ENCODE measurements around the gene ZNF326.
A peak's percentile ranks its signal among the peaks of the same experiment; 100 is the strongest.

Gene ZNF326, protein sequence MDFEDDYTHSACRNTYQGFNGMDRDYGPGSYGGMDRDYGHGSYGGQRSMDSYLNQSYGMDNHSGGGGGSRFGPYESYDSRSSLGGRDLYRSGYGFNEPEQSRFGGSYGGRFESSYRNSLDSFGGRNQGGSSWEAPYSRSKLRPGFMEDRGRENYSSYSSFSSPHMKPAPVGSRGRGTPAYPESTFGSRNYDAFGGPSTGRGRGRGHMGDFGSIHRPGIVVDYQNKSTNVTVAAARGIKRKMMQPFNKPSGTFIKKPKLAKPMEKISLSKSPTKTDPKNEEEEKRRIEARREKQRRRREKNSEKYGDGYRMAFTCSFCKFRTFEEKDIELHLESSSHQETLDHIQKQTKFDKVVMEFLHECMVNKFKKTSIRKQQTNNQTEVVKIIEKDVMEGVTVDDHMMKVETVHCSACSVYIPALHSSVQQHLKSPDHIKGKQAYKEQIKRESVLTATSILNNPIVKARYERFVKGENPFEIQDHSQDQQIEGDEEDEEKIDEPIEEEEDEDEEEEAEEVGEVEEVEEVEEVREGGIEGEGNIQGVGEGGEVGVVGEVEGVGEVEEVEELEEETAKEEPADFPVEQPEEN

DNA sequence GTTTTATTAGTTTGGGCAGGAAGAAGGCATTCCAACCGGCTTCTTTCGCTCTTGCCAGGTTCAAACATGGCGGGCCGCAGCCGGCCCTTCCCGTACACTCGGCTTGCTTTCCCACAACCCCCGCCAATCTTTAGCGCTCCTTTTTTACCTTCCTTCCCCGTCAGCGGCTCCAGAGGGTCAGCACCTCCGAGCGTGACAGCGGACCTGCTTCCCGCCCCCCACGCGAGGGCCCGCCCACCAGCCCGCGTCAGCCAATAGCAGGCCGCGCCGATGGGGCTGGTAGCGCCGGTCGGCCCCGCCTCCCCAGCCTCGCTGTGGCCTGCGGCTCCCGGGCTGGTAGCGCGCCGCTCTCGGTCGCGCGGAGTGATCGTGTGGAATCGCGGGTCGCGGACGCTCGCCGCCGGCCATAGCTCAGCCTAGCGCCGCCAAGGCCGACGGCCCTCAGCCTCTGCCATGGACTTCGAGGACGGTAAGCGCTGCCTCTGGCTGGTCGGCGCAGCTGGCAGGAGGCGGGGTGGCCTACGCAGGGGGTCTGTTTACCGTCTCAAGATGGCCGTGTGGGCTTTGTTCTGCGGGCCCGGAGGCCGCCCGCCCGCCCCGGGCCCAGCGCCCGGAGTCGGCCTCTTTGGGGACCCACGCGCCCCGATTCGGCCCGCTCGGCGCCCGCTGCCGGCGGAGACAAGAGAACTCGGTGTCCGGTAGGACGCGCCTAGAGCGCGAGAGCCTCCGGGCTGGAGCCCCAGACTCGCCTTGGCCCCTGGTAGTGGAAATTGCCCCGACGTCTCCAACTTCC, at the start of gene ZNF326:
Gene ZNF326 (plus strand): TSS at position 306 of the 793 bp plus-strand sequence. CDS start 148 bp downstream, at position 454.
- DNase-seq (ENCODE audit: low read depth), result peak; percentile 95

DNA sequence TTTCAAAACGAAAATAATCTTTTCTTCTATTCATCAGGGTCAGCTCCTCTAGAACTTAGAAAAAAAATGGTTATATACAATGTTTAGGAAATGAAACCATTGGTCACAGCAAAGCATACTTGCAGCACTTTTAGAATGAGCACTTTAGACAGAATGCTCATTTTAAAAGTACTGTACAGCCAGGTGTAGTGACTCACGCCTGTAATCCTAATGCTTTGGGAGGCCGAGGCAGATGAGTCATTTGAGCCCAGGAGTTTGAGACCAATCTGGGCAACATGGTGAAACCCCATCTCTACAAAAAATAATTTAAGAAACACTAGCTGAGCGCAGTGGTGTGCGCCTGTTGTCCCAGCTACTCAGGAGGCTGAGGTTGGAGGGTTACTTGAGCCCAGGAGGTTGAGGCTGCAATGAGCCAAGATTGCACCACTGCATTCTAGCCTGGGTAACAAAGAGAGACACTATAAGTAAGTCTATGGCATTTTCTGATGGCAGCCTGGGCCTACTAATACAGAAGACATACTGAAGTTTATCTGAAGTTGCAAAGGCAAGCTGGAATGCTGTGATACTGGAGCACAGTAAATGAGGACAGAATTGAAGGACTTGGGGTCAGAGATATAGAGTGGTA, 48.9 kb upstream of the ZNF326 start:
- DNase-seq (ENCODE audit: low read depth), result peak; percentile 66

DNA sequence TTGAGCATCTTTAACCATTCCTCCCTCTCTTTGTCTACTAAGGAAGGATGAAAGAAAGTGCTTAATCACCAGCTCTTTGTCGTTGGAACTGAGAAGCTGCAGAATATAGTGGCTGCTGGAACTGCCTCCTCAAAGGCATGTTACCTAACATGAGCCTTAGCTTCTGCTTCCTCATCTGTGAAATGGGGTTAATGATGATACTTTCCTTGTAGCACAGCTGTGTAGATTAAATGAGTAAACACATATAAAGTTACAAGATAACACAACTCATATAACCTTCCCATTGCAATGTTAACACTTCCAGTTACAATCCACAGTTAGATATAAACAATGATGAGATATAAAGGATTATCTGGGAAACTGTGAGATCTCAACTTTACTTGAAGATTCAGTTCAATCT, 48.4 kb upstream of the ZNF326 start:
- DNase-seq (ENCODE audit: low read depth), result no peak

DNA sequence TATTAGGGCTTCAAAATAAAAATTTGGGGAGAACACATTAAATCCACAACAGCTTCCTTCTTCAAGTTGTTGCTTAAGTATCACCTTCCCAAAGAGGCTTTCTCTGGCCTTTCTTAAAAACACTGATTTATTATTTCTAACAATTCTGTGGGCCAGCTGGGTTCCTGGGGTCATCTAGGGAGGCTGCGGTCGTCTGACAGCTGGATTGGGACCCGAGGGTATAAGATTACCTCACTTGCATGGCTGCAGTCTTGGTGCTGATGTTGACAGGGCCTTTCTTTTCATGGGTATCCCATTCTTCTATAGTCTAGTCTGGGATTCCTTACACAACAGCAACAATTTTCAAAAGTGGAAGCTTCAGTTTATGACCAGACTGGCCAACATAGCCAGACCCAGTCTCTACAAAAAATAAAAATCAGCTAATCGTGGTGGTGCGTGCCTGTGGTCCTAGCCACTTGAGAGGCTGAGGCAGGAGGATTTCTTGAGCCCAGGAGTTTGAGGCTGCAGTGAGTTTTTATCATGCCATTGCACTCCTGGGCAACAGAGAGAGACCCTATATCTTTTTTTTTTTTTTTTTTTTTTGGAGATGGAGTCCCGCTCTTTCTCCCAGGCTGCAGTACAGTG, 46.1 kb upstream of the ZNF326 start:
- no peak for DNase-seq (ENCODE audit: low read depth)

DNA sequence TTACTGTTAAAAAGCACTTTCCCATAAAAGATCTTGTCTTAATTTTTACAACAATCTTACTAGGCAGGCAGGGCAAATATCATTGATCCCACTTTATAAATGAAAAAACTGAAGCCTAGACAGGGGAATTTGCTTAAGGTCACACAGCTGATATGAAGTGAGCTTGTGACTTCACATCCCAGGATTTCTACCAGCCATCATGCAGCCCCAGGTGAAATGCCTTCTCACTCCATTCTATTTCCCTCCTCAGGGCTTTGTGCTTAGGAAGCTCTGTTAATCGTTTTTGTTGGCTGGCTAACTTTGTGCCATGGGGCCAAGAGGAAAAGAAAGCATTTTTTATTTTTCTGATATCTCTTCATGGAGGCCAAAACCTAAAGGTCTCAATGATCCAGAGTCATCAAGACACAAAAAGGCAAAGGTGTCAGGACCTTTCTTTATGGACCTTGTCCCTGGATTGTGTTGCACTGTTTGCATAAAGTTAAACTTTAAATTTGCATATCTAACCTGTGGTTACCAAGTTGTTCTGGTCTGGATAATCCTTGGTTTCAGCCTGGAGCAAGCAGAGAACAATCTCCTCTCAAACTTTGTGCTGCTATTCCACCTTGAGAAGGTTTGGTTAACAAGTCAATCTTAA, 44.8 kb upstream of the ZNF326 start:
- DNase-seq (ENCODE audit: low read depth), result no peak

DNA sequence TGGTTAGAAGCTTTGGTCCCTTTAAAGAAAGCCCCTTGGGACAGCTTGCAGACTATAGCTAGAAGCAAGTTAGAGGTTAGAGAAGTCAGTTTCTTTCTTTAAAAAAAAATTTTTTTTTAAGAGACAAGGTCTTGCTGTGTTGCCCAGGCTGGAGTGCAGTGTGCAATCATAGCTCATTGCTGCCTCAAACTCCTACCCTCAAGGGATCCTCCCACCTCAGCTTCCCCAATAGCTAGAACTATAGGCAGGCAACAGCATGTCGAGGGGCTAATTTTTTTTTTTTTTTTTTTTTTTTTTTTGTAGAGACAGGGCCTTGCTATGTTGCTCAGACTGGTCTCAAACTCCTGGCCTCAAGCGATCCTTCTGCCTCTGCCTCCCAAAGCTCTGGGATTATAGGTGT, 44.2 kb upstream of the ZNF326 start:
- DNase-seq (ENCODE audit: low read depth), result no peak

DNA sequence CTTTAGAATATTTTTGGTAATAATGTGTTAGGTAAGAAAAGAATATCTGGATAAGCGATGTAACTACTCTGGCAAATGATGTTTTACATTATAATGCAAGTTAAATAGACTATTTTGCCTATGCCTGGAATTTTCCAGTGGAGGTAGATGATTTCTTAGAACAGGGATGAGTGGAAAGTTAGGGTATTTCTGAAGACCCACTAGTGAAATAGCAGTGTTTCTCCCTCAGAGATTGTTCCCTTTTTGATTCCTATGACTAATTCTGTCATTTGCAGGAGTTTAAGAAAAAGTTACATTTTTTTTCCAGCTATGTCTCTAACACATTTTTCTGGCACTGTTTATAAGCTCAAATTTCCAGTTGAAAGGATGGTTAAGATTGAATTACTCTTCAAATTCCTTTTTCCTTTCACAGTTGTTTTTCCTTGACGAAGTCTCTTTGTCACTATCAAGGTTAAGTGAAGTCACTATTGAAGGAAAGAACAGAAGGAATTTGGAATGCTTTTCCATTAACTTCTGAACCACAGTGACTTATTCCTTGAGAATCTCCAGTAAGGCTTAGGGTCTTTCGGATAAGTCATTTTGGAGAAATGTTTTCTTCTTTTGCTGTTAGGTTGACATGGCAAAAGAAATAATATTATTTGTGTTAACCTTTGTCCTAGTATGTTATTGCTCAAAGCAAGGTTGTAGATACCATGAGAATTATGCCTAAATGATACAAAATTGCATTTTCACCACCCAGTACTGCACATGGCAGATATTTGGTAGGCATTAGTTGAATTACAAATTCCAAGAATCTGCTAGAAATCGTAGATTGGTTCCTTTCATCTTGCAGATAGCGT, 42.9 kb upstream of the ZNF326 start:
- peak; percentile 88 for DNase-seq (ENCODE audit: low read depth)

DNA sequence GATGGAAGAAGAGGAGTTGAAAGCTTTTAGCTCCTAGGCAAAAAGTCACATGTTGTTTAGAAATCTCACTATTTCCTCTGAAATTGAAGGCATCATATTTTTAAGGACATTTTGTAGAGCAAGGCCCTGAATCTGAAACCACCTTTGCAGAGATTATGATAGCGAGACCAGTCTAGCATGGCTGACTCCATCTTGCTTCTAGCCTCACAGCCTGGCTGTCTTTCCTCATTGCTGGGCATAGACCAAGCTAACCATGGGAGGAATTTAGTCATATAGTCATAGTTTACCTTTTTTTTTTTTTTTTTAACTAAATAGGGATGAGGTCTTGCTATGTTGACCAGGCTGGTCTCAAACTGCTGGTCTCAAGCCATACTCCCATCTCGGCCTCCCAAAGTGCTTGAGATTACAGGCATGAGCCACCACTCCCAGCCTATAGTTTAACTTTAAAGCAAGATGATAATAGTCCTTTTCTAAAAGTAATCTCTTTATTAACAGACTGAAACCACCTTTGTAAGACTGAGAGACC, 42.2 kb upstream of the ZNF326 start:
- DNase-seq (ENCODE audit: low read depth), result no peak

DNA sequence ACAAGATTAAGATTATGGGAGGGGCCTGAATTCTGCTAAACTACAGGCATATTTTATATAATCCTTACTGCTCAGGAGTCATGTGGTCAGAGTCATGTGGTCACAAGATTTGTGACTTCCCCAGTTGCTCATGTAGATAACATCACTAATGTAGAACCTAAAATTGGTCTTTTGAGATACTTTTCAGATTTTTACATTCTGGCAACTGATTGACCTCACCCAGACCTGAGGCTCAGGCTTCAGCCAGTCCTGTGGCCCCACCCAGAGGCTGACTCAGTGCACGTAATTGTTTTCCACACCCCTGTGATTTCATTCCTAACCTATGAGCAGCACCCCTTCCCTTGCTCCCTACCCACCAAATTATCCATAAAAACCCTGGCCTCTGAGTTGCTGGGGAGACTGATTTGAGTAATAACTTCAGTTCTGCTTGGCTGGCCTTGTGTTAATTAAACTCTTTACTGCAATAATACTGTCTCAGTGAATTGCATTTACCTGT, 41.7 kb upstream of the ZNF326 start:
- peak; percentile 98 for DNase-seq (ENCODE audit: low read depth)

DNA sequence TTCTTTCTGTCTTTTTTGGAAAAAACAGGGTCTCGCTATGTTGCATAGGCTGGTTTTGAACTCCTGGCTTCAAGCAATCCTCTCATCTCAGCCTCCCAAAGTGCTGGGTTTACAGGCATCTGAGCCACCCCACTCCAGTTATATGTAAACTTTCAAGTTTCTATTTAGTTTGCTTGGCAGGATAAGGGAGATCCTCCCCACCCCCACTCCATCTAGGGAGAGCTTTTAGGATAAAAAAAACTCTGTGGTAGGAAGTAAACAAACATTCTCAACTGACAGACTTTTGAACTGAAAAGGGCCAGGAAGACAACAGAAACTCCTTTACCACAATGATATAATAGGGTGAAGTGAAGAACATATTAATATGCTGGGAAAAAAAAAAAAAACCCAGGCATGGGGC, 41.0 kb upstream of the ZNF326 start:
- DNase-seq (ENCODE audit: low read depth), result no peak

DNA sequence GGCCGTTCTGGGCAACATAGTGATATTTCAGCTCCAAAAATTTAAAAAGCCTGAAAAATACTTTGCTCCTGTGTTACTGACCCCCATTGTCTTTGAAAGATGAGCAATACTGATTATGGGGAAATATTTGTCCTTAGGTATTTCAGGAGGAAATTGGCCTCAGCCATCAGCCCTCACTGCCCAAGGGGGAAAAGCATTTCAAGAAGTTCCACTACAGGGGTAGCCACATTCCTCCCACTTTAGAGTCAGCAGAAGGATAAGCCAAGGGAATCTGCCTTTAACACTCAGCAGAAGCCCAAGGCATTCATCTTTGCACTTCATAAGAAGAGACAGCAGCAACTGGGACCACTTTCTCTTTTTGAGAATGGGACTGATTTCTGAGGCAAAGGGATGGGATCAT, 40.5 kb upstream of the ZNF326 start:
- no peak for DNase-seq (ENCODE audit: low read depth)

DNA sequence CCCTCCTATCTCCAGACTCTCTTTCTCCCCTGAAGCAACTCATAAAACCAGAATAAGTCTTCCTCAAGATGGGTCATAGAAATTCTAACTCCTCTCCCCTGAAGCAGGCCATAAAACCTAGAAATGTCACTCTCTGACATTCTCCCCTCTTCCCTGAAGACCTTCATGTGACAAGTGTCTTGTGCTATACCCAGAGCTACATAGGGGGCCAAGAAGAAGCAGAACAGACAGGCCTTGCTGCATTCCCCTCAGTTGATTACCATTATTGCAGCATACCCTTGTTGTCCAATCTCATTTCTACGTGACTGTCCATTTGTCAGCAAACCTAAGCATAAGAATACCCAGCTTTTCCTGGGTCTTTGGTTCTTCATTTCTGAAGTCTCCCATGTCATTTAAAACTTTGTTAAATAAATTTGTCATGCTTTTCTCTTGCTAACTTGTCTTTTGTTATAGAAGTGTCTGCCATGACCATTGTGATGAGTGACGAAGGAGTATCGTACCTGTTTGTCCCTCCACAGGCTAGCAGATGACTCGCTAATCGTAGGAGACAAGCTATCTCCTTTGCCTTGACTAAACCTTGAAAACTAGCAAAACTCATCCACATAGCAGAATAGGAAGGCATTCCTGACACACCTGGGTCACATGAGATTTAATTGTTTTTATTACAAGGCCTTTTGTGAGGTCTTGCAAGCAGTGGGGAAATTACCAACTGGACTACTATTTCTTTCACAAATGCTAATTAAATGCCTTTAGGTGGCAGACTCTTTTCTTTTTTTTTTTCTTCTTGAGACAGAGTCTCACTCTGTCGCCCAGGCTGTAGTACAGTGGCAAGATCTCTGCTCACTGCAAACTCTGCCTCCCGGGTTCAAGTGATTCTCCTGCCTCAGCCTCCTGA, 39.4 kb upstream of the ZNF326 start:
- DNase-seq (ENCODE audit: low read depth), result no peak

DNA sequence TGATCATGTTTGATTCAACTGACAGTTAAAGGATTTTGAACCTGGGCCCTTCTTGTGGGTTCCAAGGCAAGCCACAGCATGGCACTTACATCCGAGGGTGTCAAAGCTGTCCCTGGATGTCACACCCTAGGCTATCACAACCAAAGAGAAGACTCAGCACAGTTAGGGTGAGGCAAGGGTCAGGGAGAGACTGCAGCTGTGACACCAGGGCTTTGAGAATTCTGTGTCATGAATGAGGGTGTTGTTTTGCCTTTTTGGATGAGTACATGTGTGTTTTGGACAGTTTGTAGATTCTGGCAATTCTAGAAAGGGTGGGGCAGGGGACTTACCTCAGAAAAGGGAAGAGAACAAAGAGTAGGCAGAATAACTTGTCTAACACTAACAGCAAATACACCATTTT, 37.8 kb upstream of the ZNF326 start:
- no peak for DNase-seq (ENCODE audit: low read depth)

DNA sequence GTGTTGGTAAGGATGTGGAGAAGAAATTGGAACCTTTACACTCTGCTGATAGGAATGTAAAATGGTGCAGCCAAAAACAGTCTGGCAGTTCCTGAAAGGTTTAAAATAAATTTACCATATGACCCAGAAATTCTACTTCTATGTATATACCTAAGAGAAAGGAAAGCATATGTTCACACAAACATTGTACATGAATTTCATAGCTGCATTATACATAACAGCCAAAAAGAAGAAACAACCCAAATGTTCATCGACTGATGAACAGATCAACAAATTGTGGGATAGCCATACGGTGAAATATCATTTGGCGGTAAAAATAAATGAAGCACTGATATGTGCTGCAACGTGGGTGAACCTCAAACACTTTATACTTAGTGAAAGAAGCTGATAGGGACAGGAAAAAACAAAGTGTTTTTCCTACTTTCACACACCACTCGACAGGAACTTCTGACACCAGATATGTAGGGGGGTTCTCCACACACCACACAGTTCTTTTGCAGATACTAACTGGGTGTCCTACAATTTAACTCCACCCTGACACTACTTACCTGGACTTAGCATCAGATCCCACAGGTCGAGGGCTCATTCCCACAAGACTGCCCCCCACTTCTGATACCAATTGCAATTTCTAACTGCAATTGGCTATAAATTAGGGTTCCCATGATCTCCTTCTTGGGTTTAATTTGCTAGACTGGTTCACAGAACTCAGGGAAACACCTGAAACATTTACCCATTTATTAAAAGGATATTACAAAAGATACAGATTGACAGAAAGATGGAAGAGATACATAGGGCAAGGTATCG, 35.9 kb upstream of the ZNF326 start:
- DNase-seq (ENCODE audit: low read depth), result no peak

DNA sequence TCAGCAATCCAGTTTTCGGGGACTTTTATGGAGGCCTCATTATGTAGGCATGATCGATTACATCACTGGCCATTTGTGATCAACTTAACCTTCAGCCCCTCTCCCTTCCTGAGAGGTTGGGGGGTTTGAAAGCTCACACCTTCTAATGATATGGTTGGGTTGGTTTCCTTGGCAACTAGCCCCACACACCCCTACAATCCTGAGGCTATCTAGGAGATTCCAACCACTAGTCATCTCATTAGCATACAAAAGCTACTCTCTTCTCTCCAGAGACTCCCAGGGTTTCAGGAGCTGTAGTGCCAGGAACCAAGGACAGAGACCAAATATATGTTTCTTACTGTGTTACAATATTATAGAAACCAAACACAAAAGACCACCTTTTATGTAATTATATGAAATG, 35.2 kb upstream of the ZNF326 start:
- DNase-seq (ENCODE audit: low read depth), result no peak

DNA sequence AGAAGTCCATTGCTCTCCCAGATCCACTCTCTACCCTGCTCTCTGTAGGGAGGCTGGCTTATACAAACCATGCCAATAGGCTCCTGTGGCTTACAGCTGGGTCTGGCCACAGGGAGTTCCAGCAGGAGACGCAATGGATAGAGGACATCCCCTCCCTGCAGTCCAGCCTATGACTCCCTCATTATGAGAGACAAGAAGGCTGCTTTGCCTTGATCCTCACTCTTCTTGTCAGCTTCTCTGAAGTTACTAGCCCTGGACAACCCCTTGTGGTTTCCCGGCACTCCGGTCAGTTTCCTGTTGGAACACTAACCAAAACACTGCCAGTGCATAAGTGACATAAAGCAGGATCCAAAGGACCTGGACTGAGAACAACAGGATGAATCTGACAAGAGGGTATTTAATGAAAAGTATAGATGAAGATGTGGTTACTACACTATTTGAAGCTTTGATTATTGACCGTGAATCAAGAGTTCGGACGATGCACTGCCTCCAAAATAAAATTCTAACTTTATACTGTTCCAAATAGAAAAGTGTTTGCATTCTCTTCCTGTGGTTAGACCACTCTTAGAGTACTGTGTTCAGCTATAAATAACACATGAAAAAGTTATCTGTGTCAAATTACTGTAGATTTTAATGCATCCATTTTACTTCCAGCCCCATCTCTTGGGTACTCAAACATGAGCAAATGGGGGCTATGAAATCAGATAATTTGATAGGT, 32.7 kb upstream of the ZNF326 start:
- DNase-seq (ENCODE audit: low read depth), result no peak

DNA sequence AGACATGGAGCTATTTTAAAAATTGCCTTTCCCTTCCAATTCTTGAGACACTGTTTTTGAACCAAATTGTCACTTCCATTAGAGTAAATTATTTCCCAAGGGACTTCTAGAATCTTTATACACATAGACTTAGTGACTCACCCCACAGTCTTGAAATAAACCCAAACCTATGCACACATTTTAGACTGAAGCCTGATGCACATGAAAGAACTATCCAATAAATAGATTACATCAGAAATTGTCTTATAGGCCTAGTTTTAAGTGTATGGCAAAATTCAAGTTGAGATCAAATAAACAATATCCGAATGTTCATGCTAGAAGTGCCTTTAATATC, 32.2 kb upstream of the ZNF326 start:
- DNase-seq (ENCODE audit: low read depth), result no peak

Measured in HS-27A (cell line).